Stimulated activated CD4-positive, alpha-beta T cell treated with anti-CD3 and anti-CD28 coated beads, Interleukin-4, amount 100 ng/mL, for 24 hours (primary cell): ENCODE measurements around the gene ELAVL4.

ENCODE experiments used
- DNase-seq: peaks from one replicate; pipeline ENCODE4 v3.0.0-alpha.2; 2020

The ELAVL4 gene

GRCh38 chr1:50108497-50109059, at the start of gene ELAVL4:
Gene ELAVL4, plus strand, starts transcription at chr1:50108920. Its CDS starts 270 bp downstream, at chr1:50109190.
- no peak for DNase-seq

- DNase-seq, result no peak
Measured at GRCh38 chr1:50060279-50060678, 48.4 kb upstream of the ELAVL4 start.

DNA sequence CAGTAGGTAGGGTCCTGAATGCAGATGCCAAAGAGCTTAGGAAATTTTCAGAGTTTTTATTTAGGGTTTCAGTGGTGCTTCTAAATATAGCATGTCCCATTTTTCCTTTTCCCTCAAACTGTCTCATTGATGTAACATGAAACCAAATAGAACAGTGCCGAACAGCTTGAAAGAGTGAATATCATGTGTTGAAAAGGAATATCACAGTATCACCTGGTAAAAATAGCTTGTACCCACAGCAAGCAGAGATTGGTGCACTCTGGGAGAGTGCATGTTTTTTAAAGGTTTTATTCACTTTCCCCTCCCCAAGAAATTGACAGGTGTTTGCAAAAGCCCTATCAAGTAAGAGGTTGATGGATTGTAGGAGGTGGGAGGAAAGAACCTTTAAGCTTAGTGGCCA, 41.9 kb upstream of the ELAVL4 start:
- DNase-seq, result no peak

GRCh38 chr1:50074931-50075330, 33.8 kb upstream of the ELAVL4 start:
- no peak for DNase-seq

- DNase-seq, result no peak
Measured at GRCh38 chr1:50077273-50077672, 31.4 kb upstream of the ELAVL4 start.

DNA sequence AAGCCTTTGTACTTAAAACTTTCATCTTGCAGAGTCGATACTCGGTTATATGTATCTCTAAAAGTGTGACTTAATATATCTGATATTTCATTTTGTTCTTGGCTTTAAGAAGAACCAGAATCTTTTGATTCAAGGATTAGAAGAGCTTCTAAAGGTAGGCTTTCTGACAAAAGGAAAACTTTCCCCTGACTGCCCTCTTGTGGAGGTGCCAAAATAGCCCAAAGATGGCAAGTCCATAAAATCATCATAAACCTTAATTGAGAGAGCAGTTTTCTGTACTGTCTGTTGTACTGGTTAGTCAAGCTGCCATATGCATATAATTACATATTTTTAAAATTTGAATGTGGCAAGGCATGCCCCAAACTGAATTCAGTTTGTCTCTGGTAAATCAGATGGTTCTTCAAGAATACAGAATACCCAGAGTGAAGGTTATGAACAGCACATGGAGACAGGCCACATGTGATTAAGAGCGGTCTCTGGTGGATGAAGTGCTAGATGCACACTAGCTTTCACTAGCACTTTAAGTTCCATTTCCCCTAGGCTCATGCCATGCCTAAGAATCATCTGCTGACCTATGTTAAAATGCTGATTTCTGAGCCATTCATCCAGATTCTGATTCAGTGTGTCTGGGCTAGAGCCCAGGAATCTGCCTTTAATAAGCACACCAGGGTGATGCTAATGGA, 27.7 kb upstream of the ELAVL4 start:
- no peak for DNase-seq

DNA sequence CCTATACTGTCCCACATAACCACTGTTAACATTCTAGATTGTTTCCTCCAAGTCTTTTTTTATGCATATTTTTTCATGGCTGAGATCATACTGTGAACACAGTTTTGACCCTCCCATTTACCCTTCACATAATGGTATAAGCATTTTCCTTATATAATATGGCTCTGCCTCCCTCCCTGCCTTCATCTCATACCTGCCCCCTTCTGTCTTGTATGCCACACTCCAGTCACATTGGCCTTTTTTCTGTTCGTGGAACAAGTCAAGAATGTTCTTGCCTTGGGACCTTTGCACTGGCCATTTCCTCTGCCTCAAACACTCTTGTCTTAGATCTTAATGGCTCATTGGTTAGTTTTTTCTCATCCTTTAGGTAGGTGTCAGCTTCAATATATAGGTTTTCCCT, 24.3 kb upstream of the ELAVL4 start:
- no peak for DNase-seq

DNA sequence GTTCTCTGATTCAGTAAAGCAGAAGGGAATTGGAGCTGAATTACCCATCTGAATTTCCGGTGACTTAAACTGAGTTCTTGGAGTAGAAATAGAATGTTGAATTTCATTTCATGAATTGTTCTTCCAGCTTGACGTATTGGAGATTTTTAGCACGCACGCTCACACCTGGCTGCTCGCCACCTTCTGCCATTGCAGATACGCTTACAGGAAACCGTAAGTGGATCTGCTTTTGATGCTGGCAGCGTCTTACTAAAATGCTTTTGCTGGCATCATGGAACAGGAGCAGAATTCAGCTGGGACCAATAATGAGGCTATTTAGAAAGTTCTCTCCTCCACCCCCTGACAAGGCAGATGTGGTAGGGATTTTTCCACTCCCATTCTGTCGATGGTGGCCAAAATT, 17.7 kb upstream of the ELAVL4 start:
- DNase-seq, result no peak

DNA sequence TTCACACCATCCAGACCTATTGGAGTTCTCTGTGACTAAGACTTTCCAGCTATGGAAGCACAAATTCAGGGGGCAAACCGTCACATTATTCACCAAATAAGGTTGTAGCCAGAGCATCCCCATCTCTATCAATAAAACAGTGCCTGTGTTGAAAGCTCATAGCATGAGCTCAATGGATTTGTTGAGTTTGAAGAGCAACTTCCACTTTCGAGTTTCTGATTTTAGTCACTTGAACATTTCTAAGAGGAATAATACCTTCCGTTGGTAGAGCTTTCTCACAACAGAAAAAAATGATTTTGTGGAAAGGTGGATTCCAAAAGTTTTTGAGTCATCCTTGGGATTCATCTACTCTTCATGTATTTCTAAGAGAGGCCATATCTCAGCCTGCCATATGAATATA, 13.0 kb upstream of the ELAVL4 start:
- no peak for DNase-seq

GRCh38 chr1:50097021-50097679, 11.6 kb upstream of the ELAVL4 start:
- no peak for DNase-seq

DNA sequence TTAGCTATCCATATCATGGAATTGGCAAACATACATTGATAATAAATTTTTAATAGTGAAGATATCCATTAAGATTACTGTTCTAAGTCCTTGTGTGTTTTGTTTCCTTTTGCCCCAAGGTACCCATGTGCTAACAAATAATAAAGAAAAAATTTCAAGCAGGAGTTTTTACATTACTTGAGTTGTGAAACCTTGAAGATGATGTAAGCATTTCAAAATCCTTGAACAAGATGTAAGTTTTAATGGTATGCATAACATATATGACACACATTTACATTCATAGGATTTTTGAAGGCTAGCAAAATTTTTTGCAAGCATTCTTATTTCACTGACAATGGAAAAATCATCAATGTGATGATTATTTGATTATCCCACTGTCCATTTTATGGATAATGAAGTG, 10.9 kb upstream of the ELAVL4 start:
- no peak for DNase-seq

DNA sequence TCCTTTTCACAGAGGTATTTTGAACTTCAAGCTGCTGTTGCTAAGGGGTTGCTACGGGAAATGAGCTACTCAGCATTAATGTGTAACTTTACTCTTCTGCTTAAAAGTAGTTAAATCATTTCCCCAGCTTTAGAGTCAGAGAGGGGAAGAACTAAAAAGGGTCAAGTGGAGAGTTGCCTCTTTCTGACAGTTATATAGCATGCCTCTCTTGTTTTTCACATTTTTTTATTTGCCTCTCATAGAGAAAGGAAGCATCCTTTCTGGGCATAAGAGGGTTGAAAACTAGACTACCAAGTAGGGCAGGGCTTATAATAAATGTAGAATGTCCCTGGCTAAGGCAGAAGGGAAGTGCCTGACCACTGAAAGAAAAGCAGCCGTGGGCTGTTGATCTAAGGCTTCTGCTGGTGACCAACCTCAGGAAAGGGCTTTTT, 10.1 kb upstream of the ELAVL4 start:
- DNase-seq, result no peak

DNA sequence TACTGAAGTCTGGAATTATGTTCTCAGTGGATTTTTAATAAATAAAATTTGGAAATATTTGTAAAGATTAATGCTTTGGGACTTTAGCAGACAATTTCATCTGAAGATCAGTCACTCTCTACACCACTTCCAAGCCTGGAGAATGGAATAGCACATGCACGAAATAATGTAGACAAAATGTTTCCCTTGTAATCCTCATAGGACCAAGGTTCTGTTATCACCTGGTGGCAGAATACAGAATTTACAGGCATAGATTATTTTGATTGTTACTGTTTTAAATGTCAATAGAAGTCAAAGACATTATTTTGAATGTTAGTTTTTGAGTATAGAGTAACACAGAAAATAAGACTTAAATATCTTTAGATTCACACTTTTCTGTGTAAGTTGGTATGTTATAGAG, 9.1 kb upstream of the ELAVL4 start:
- DNase-seq, result no peak

DNA sequence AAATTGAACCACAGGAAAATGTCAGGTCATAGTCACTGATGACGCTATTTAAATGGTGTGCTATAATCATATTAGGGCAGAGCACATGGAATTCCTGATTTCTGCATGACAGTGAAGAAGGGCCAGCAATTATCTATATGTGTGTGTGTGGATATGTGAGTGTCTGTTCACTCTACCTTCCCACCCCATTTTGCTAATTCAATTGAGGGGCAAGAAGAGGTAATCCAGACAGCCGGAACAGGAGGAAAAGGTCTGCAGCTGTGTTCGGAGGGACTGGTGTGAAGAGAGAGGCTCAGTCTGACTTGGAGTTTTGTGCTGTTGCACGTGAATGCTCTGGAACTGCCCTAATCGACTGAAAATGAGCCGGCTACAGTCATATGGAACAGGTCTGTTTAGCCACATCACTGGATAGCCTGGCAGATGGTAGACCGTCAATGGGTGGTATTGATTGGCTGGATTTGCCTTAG, 5.1 kb upstream of the ELAVL4 start:
- no peak for DNase-seq

DNA sequence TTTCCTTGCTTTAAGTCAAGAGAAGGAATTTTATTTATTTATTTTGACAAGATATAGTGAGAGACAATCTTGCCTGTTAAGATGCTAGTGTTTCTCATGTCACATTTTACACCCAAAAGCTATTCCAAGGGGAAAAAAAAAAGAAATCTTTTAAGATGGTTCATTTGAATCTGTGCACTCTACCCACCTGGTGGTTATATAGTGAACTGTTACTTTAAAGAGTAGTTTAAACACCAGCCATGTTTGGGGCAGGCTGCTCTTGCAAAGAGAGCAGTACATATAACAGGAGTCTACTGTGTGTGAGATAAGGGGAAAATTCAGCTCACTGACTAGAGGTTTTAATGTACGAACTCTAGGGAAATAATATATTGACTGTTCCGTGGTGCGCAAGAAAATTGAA, 3.3 kb upstream of the ELAVL4 start:
- no peak for DNase-seq

DNA sequence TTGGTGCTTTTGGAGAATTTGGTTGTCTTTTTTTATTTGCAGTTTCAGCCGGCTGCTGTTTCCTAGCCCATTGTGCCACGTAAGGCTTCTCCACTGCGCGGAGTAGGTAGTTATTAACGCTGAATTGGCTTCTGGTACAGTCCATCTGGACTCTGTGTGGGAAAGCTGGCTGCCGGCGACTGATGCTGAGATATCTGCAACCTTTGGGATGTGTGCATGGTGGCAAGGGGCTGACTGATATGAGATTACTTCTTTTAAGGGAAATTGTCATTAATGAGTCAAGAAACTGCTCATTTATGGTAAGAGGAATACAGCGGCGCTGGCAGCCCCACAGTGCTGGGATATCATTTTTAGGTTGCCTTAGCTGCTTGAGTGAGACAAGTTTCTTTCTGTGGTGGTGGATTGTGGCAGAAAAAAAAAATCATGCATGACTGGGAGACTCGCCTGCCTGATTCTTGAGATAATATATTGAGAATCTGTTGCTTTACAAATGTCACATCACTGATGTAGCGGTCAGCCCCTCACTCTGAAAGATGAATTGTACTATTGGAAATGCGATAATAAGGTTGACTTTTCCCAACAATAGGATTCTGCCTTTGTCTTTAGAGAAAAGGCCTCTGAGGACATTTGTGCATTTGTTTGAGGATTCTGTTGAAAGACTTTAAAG, 2.5 kb upstream of the ELAVL4 start:
- no peak for DNase-seq

GRCh38 chr1:50109116-50109515, 396 bp downstream of the ELAVL4 start:
- DNase-seq, result no peak

GRCh38 chr1:50109647-50110075, 941 bp downstream of the ELAVL4 start:
- no peak for DNase-seq

- DNase-seq, result no peak
Measured at GRCh38 chr1:50110151-50110550, 1.4 kb downstream of the ELAVL4 start.

DNA sequence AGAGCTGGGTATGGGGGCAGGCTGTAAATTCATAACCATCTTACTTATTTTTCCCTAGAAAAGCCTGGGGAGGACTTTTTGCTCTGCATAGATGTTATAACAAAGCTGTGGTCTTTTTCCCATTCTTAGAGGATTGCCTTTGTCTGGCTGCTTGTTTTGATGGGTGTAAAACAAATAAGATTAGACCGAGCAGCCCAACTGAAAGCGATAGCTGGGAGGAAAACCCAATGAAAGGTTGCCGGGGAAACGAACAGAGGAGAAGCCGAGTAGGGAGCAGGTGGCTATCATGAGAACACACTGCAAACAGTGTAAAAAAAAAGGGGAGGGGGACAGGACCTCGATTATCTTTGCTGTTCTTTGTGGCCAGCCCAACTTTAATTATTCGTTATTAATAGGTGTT, 1.9 kb downstream of the ELAVL4 start:
- DNase-seq, result no peak

DNA sequence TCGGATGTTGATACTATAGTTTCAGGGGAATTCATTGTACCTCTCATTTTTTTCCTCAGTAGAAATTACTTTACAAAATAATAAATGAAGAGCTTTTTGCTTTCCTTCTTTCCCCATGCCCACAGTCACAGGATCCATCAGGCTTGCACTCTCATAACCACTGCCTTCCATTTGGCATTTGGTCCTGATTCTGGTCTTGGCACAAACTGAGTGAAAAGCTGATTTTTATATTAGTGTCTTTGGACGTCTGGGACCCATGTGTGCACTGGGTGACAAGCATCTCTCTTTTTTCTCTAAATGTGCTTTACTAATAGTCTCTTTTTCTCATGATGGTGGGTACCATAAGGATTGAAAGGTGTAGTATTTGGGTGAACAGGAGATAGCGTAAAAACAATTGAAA, 2.8 kb downstream of the ELAVL4 start:
- no peak for DNase-seq

GRCh38 chr1:50112193-50112592, 3.5 kb downstream of the ELAVL4 start:
- no peak for DNase-seq

GRCh38 chr1:50123071-50123470, 14.4 kb downstream of the ELAVL4 start:
- no peak for DNase-seq
